Motor neuron (in vitro differentiated cells): ENCODE measurements around the gene PVALEF. TPM values are rescaled to one million over a fixed set of nuclear protein-coding genes. Genes with fewer than 3 reads are reported as not detected.
"Not testable (repeated sequence)": the region's sequence is repeated elsewhere in the genome, so short reads cannot be mapped to it uniquely, and the experiment has no call there.

Experiments
- ATAC-seq, 8 experiments: fragments of 200-7000 bp; cut with Tn5 transposase; replicated peaks in 6 of 8; 2 replicates each; pipeline ENCODE4 v1.8.0; 2021; ENCODE audit warnings: mild to moderate bottlenecking in 8 of 8, moderate library complexity in 8 of 8
- H3K27ac ChIP-seq, 2 donors: fragments of 250-450 bp; sonication (Bioruptor Pico); 2 replicates each; pipeline ENCODE4 v1.9.0; 2021; ENCODE audit warnings: antibody characterized with exemption in 2 of 2, mild to moderate bottlenecking in 2 of 2, moderate library complexity in 1 of 2
- H3K4me1 ChIP-seq, 2 donors: fragments of 250-450 bp; sonication (Bioruptor Pico); replicated peaks in 1 of 2; 2 replicates each; pipeline ENCODE4 v1.6.1; 2021; ENCODE audit warnings: antibody characterized with exemption in 2 of 2, mild to moderate bottlenecking in 2 of 2, moderate library complexity in 1 of 2
- H3K4me3 ChIP-seq, 5 donors: fragments of 250-450 bp; sonication (Bioruptor Pico); 2 replicates each; pipeline ENCODE4 v1.9.0; 2021; ENCODE audit warnings: antibody characterized with exemption in 5 of 5, mild to moderate bottlenecking in 5 of 5, moderate library complexity in 4 of 5
- WGBS, 10 experiments: fragments of 450-650 bp; shearing (Covaris generic); methylation state at CpG; one replicate each; pipeline ENCODE4 v1.0.0; 2022; 5-methylcytosine and 5-hydroxymethylcytosine counted together
- in situ Hi-C, 9 experiments: fragments of 400-800 bp; cut with MboI; loops; one replicate each; pipeline ENCODE4 v1.15.0; 2021; ENCODE audit warnings: low sequenced_read_pairs in 9 of 9, low pct_unique_long_range_greater_than_20kb in 2 of 9; ENCODE audit not compliant: unreplicated experiment in 9 of 9
- total RNA-seq, 8 experiments: library from RNA; unstranded; fragments of 300-600 nt; gene quantifications; 2 replicates each; pipeline versions ENCODE4 v1.2.3 to v1.2.4, GENCODE V29; 2022

Gene PVALEF
- total RNA-seq, 8 experiments from 2014 or later, result 0.16 to 0.24 (median 0.21) TPM; not detected in 4

GRCh38 chr17:81154016-81154415 is 11.3 kb upstream of the PVALEF start:
- ATAC-seq, H3K4me3 ChIP-seq, H3K4me1 ChIP-seq, in situ Hi-C loops, H3K27ac ChIP-seq: not testable (repeated sequence)
- WGBS, 10 experiments, result 45 to 93% (median 81%) methylated on average over 4 to 8 of the region's 9 CpGs; no CpG with 5 or more reads in 1 of the 10 experiments

GRCh38 chr17:81154961-81155360 is 10.3 kb upstream of the PVALEF start:
- in situ Hi-C loops, result no loop called here
- no peak for ATAC-seq
- no peak overlapping the region for H3K4me3 ChIP-seq
- no peaks in the 10 kb centered on the region for H3K4me1 ChIP-seq
- no peak overlapping the region for H3K27ac ChIP-seq
- WGBS, 10 experiments, result 73 to 100% (median 98%) methylated on average over 1 to 14 of the region's 18 CpGs

- Histone ChIP-seq H3K4me3 (no peak overlapping the region), H3K27ac (no peak overlapping the region), H3K4me1 (no peaks in the 10 kb centered on the region)
- ATAC-seq, result peak in 1 of 8 experiments; percentile 6
- WGBS, 10 experiments, result 30 to 100% (median 90%) methylated on average over 1 to 7 of the region's 38 CpGs; no CpG with 5 or more reads in 6 of the 10 experiments
- in situ Hi-C loops, result no loop called here
Observed at GRCh38 chr17:81156866-81157805, 8.2 kb upstream of the PVALEF start.

- no peak for ATAC-seq
- Histone ChIP-seq H3K4me1 (no peaks in the 10 kb centered on the region), H3K27ac (no peak overlapping the region), H3K4me3 (no peak overlapping the region)
- in situ Hi-C loops, result no loop called here
- 57 to 91% (median 78%) methylated on average over 2 to 16 of the region's 39 CpGs; no CpG with 5 or more reads in 3 of the 10 experiments for WGBS, 10 experiments
Observed at GRCh38 chr17:81157848-81158687, 7.2 kb upstream of the PVALEF start.

- in situ Hi-C loops, result no loop called here
- ATAC-seq, result no peak
- 83 to 94% (median 92%) methylated on average over 1 to 8 of the region's 43 CpGs; no CpG with 5 or more reads in 7 of the 10 experiments for WGBS, 10 experiments
- Histone ChIP-seq H3K4me3 (no peak overlapping the region), H3K4me1 (no peaks in the 10 kb centered on the region), H3K27ac (no peak overlapping the region)
Observed at GRCh38 chr17:81158688-81159590, 6.4 kb upstream of the PVALEF start.

DNA sequence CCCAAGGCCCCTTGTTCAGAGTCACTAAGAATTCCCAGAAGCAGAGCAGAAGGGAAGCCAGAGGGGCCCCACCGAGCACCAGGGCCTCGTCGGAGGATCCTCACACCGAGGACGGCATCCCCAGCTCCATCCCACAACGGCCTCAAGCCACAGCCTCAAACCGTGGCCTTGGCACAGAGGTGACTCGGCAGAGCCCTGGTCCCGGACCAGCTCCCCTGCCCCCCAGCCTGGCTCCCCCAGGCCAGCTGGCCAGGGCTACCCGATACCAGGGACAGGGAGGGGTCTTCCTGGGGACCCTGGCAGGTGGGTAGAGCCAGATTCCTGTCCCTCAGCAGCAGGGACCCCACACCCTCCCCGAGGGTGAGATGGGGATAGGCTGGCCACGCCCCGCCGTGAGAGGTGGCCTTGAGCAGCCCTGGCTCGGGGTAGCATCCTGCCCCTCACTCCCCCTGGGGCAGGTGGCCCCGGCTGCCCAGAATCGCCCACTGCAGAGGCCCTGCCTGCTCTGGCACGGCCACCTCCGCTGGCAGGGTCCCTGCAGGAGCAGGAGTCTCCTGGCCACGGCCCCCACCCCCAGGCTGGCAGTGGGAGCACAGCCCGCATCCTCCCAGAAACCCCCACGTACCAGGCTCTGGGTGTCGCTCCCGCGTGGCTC is 5.6 kb upstream of the PVALEF start:
- in situ Hi-C loops, result no loop called here
- H3K4me1 ChIP-seq, result peaks cover 4 to 6% of the 10 kb centered on the region in 2 donors
- H3K27ac ChIP-seq, result no peak overlapping the region
- ATAC-seq, result no peak
- H3K4me3 ChIP-seq, result no peak overlapping the region
- 80% methylated on average over 1 to 2 of the region's 25 CpGs; no CpG with 5 or more reads in 8 of the 10 experiments for WGBS, 10 experiments

GRCh38 chr17:81160306-81160705 is 5.0 kb upstream of the PVALEF start:
- Histone ChIP-seq H3K4me1 (peaks cover 9 to 11% of the 10 kb centered on the region in 2 donors), H3K27ac (no peak overlapping the region), H3K4me3 (no peak overlapping the region)
- no peak for ATAC-seq
- no CpG with 5 or more reads among the region's 28 CpGs for WGBS, 10 experiments
- in situ Hi-C loops, result no loop called here

GRCh38 chr17:81160747-81161453 is 4.4 kb upstream of the PVALEF start:
- H3K4me3 ChIP-seq, result no peak overlapping the region
- in situ Hi-C loops, result no loop called here
- no peak overlapping the region for H3K27ac ChIP-seq
- 80% methylated on average over 4 of the region's 32 CpGs; no CpG with 5 or more reads in 9 of the 10 experiments for WGBS, 10 experiments
- peak in 1 of 8 experiments; percentile 16 for ATAC-seq
- H3K4me1 ChIP-seq, result peaks cover 12 to 16% of the 10 kb centered on the region in 2 donors

GRCh38 chr17:81161536-81161935 is 3.8 kb upstream of the PVALEF start:
- WGBS, 10 experiments, result 83% methylated on average over 1 of the region's 15 CpGs; no CpG with 5 or more reads in 9 of the 10 experiments
- in situ Hi-C loops, result no loop called here
- Histone ChIP-seq H3K4me3 (no peak overlapping the region), H3K4me1 (peaks cover 14 to 16% of the 10 kb centered on the region in 2 donors), H3K27ac (no peak overlapping the region)
- ATAC-seq, result no peak

DNA sequence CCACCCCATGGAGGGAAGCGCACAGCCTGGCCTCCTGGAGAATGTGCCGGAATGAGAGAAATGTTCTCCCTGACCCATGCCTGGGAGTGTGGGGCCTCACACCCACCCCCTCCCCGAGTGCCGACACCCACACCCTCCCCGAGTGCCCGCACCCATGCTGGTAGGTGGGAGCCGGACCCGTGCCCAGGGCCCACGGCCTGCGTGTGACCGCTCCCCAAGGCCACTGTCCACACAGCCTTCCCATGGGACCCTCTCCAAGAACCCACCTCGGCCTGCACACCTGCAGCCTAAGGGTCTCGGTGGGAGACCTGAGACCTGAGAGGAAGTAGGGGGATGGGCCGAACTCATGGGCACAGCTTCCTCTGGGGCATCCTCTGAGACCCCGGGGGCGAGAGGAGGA is 3.3 kb upstream of the PVALEF start:
- Histone ChIP-seq H3K4me3 (no peak overlapping the region), H3K4me1 (peaks cover 16 to 18% of the 10 kb centered on the region in 2 donors), H3K27ac (no peak overlapping the region)
- ATAC-seq, result no peak
- in situ Hi-C loops, result no loop called here
- WGBS, 10 experiments, result 75 to 81% methylated on average over 4 of the region's 16 CpGs; no CpG with 5 or more reads in 8 of the 10 experiments

- in situ Hi-C loops, result no loop called here
- whole genome bisulfite sequencing, 10 experiments, result 80 to 100% (median 85%) methylated on average over 1 to 3 of the region's 11 CpGs; no CpG with 5 or more reads in 6 of the 10 experiments
- ATAC-seq, result no peak
- Histone ChIP-seq H3K4me3 (no peak overlapping the region), H3K27ac (no peak overlapping the region), H3K4me1 (peaks cover 16 to 18% of the 10 kb centered on the region in 2 donors)
Observed at GRCh38 chr17:81162491-81162890, 2.8 kb upstream of the PVALEF start.
